Measurements from ENCODE around the gene FGD4.

- TF ChIP-seq CTCF (IDR thresholded peaks at IDR 0.05), result no peak
- TF ChIP-seq ZFX (IDR thresholded peaks at IDR 0.05; ENCODE audit: borderline replicate concordance), result no peak
Observed at GRCh38 chr12:32586390-32586789, 187.0 kb downstream of the FGD4 start.

Data from 22Rv1 (cell line).